NCI-H2196 (cell line): ENCODE measurements around the gene CCDC92B.
A peak's percentile ranks its signal among the peaks of the same experiment; 100 is the strongest.

Source experiments
- DNase-seq: peaks from one replicate; lab custom pipeline; 2025; ENCODE audit not compliant: unreplicated experiment; lab: John Stamatoyannopoulos, UW

The CCDC92B gene

DNA sequence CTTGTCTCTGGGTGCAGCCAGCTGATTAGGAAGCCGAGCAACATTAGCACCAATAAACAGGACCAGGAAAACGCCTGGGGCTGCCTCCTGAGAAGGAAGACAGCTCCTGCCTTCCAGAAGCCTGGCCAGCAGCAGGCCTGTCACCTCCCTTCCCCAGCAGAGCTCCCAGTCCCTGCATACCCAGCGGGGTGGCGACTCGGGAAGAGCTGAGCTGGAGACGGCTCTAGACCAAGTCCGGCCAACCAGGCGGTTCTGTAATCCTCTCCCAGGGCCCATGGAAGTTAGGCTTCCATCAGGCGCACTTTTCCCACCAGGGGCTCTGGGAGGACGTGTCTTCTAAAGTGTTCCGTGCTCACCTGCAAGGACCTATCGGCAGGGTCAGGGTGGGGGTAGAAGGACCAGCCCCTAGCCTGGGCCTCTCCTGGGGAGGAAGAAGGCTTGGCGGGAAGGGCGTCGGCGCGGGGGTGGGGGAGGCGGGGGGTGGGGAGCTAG lies 25.9 kb downstream of the CCDC92B start:
- no peak for DNase-seq

DNA sequence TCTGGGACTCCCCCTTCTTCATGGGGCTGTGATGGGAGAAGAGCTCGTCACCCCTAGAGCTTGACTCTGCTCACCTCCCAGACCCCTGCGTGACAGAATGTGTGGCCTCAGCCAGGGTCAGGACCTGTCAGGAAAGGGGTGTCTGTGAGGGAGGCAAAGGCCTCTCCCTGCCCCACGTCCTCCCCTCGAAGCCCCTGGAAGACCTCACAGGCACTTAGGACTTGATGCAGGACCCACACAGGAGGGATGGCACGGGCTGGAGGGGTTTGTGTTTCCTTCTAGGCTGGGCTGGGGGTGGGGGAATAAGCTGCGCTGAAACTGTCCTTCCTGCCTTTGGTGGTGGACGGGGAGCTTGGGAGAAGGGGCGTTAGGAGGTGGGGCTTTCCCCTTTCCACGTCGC lies 26.8 kb downstream of the CCDC92B start:
- no peak for DNase-seq

GRCh38 chr17:2721603-2722002 lies 27.8 kb downstream of the CCDC92B start:
- no peak for DNase-seq

DNA sequence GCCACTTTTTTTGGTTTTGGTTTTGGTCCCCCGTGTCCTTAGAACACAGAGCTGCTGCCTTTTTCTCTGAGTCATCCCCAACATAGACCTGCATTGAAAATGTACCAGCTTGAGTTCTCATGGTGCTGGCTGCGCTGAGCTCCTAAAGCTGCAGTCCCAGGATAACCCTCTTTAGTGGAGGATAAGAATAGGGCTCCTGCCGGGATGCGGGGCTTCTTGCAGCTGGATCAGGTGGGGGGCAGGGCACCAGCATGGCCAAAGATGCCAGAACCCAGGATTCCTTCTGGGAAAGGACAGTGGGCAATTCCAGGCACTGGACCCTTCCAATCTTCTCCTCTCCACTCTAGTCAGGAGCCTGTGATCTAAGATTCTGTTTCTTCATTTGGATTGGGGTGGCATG lies 29.6 kb downstream of the CCDC92B start:
- no peak for DNase-seq

- no peak for DNase-seq
Observed at GRCh38 chr17:2718150-2718938, 31.1 kb downstream of the CCDC92B start.

GRCh38 chr17:2716649-2717048 lies 32.8 kb downstream of the CCDC92B start:
- DNase-seq: no peak

DNA sequence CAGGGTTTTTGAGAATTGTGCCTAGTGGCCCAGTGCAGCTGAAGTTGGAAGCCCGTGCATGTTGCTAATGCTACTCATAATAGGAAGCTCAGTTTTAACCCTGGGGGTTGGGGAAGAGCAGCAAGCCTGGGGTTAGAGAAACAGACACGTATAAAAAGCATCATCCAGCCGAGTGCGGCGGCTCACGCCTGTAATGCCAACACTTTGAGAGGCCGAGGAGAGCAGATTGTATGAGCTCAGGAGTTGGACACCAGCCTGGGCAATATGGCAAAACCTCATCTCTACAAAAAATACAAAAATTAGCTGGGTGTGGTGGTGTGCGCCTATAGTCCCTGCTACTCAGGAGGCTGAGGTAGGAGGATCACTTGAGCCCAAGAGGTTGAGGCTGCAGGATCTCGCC lies 35.6 kb downstream of the CCDC92B start:
- DNase-seq: no peak

- DNase-seq: no peak
Observed at GRCh38 chr17:2712300-2713043, 37.0 kb downstream of the CCDC92B start.

GRCh38 chr17:2711608-2712299 lies 37.7 kb downstream of the CCDC92B start, which contains the start of gene CLUH:
CLUH (minus strand) TSS chr17:2711764; CDS start chr17:2711661, 103 bp downstream.
- DNase-seq: peak; percentile 89

- DNase-seq: no peak
Observed at GRCh38 chr17:2710803-2711607, 38.4 kb downstream of the CCDC92B start.

DNA sequence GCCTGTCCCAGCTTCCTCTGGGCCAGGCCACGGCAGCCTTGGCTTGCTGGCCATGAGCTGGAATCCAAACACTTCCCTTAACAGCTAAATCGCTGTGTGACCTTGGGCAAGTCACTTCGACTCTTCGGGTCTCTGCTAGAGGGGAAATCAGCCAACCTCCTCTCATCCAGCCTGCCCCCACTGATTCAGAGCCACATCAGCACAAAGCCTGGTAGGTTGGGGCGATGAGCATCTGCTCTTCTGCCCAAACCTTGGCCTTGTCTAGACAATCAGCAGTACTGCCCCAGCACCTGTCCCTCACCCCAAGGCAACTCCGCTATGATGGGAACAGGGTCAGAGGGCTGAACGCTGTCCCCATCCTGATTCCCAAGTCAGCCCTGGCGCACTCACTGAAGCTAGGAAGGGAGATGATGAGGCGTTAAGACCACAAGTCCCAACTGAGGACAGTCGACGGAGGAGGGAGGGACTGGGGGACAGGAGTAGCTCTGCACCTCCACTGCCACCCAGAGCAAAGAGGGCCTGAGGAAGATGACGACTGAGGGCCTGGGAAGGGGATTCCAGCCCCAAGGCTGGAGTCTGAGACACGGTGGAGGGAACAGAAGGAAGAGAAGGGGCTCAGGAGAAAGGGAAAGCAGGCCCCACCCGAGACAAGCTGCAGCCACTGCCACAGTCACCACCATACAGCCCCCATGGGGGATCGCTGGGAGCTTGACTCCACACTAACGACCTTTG lies 39.2 kb downstream of the CCDC92B start:
- DNase-seq: no peak

DNA sequence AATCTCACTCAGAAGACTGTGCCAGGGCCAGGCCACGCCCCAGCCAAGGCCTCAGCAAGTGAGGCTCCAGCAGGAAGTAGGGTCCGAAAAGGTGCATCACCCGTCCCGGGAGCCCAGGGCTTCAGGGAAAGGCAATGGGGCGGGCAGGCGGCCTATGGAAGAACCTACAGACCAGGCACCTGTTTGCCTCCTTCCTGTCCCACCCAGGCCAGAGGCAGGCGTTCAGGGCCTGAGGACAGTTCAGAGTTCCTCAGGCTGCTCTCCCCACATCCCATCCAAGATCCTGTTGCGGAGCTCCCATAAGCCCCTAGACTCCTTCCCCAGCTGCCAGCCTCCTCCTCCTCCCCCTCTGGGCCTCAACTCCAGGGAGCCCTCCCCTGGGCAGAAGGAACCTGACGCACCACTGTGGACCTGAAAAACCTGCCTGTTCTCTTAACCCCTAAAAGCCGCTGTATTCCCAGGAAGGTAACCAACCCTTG lies 40.2 kb downstream of the CCDC92B start:
- DNase-seq: no peak

DNA sequence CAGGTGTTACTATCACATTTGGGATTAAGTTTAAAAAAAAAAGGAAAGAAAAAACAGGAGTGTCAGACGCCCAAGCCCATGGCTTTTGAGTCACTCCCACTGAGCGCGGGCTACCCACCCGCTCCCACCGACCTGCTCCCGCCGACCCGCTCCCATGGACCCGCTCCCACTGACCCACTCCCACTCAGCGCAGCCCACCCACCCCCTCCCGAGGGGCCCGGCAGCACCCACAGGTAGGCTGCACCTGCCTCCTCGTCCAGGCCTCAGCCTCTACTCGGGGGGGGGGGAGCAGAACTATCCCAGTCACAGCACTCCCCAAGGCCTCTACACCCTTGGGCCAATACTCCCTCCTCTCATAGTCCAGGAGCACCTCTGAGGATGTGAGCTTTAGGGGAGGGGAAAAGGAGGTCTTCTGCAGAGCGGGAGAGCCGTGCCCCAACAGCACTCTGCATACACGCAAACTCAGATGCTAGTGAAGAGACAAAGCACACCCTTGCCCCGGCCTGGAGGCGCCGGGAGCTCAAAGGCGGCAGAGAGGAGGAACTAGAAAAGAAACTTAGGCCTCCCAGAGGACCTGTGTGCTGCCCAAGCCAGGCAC lies 40.8 kb downstream of the CCDC92B start:
- no peak for DNase-seq

DNA sequence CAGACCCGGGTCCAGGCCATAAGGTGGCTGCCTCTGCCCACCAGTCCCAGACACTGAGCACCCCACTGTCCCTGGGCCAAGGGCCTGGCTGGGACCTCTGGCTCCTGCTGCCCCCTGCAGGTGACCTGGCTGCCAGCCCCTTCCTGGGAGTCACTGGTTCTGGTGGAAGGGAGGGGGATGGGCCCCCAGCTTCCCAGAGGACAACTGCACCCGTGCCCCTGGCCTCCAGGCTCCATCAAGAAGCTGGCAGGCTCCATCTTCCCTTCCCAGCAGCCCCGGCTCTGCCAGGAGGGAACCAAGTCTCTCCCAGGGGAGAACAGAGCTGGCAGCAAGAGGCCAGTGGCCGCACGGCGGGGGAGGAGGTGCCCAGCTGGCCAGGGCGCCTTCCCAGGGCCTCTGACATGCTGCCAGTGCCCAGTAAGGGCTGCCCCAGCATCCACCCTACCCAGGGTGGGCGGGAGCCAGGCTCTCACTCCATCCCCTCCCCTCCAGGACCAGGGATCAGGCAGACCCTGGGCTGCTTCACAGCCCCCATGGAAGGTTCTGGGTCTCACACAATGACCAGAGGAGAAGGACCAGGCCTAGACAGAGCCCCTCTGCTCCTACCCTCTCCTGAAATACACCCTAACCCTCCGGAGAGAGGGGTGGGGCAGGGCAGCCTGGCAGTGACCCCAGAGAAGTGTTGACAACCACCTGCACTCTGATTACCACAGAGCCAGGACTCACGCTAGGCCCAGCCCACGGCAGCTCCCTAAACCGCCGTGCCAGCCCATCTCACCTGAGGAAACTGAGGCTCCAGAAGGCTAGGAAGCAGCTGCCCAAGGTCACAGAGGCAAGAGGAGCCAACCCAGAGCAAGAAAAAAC lies 41.5 kb downstream of the CCDC92B start:
- peak; percentile 26 for DNase-seq

DNA sequence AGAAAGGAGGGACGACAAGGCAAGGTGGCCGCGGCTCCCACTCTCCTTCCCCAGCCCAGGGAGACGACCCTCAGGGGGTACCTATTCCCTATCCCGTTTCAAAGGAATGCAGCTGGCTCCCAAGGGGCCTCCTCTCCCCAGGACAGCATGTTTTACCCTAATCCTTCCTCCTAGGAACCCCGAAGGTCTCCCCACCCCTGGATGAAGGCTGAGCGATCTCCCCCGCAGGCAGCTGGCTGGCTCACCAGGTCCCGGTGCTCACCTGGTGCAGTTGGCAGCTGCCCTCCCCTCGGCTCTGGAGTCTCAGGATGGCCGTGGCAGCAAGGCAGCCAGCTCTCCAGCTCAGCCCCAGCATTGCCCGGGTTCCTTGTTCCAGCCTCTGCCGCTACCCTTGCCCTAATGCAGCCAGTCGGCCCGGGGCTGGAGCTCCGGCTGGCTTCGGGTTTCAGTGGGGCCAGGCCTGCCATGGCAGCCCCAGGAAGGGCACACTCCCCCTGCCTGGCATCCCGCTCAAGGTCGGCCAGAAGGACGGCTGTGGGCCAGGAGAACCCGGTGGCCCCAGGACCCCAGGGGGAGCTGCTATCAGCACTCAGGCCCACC lies 42.4 kb downstream of the CCDC92B start:
- no peak for DNase-seq

GRCh38 chr17:2705888-2706795 lies 43.3 kb downstream of the CCDC92B start:
- DNase-seq: no peak

DNA sequence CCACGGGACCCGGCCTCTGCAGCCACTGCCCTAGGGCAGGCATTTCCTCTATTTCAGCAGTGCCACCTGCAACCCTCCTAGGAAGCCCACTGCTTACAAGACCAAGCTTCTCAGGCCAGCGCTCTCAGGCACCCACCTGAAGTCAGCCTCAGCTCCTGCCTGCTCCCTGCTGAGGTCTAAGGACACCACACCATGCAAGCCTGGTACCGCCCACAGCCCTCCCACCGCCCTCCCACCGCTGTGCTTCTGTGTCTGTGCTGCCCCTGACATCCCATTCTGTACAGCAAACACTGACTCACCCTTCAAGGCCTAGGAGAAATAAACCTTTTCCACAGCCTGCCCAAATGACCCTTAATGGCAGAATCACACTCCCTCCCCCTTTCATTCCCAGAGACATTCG lies 44.2 kb downstream of the CCDC92B start:
- DNase-seq: no peak
